A673 (cell line): Measurements from ENCODE around the gene ETV1. TPM values are rescaled to one million over a fixed set of nuclear protein-coding genes. Genes with fewer than 3 reads are reported as not detected.

Experiments
- BruUV-seq: library from RNA; stranded (reverse); fragments of 400-500 nt; replicated peaks from 2 replicates; lab custom pipeline; 2021; lab: Mats Ljungman, UMichigan
- CTCF ChIA-PET: fragments of 300-600 bp; sonication (Branson Sonifier 250); formaldehyde crosslinking; loops from one replicate; lab custom pipeline; 2022; ENCODE audit warnings: antibody characterized with exemption; lab: Charles Lee
- POLR2A ChIA-PET: fragments of 300-600 bp; sonication (Branson Sonifier 250); formaldehyde crosslinking; loops from one replicate; lab custom pipeline; 2022; ENCODE audit warnings: antibody characterized with exemption; ENCODE audit not compliant: low non-redundant PET; lab: Charles Lee
- DNase-seq: peaks from one replicate; pipeline ENCODE4 v3.0.0-alpha.2; 2015; ENCODE audit warnings: low spot score
- H3K27ac ChIP-seq: fragments of 200-600 bp; sonication (generic); 2 replicates; pipeline ENCODE4 v1.5.1; 2016; ENCODE audit warnings: mixed run types, low read depth, mild to moderate bottlenecking, mixed read lengths, antibody characterized with exemption, low read length; ENCODE audit not compliant: poor library complexity, severe bottlenecking
- H3K27me3 ChIP-seq: fragments of 200-600 bp; sonication (generic); replicated peaks from 2 replicates; pipeline ENCODE4 v1.6.1; 2017; ENCODE audit warnings: mixed run types, low read depth, mild to moderate bottlenecking, mixed read lengths, antibody characterized with exemption, low read length; ENCODE audit not compliant: insufficient read depth, poor library complexity
- H3K36me3 ChIP-seq: fragments of 200-600 bp; sonication (generic); 2 replicates; pipeline ENCODE4 v1.6.1; 2016; ENCODE audit warnings: mixed run types, mild to moderate bottlenecking, mixed read lengths, antibody characterized with exemption, low read length; ENCODE audit not compliant: insufficient read depth, poor library complexity, severe bottlenecking
- H3K4me1 ChIP-seq: fragments of 200-600 bp; sonication (generic); 2 replicates; pipeline ENCODE4 v1.6.1; 2017; ENCODE audit warnings: mixed run types, mild to moderate bottlenecking, mixed read lengths, antibody characterized with exemption, low read length; ENCODE audit not compliant: insufficient read depth, poor library complexity, severe bottlenecking
- H3K4me3 ChIP-seq: fragments of 200-600 bp; sonication (generic); 2 replicates; pipeline ENCODE4 v1.5.1; 2016; ENCODE audit warnings: low read depth, mixed run types, mild to moderate bottlenecking, mixed read lengths, low read length; ENCODE audit not compliant: poor library complexity, severe bottlenecking
- H3K9me3 ChIP-seq: fragments of 200-600 bp; sonication (generic); 2 replicates; pipeline ENCODE4 v1.6.1; 2016; ENCODE audit warnings: mixed run types, low read depth, mild to moderate bottlenecking, mixed read lengths, antibody characterized with exemption, low read length; ENCODE audit not compliant: poor library complexity, severe bottlenecking
- CTCF ChIP-seq: fragments of 300-800, 200-600 bp; sonication (generic); conservative IDR thresholded peaks from 2 replicates; pipeline ENCODE4 v1.5.1; 2017; ENCODE audit warnings: low read depth, mild to moderate bottlenecking, antibody characterized with exemption, low read length, moderate library complexity, mixed read lengths
- EZH2 ChIP-seq: fragments of 200-600 bp; sonication (generic); IDR thresholded peaks from 2 replicates; pipeline ENCODE4 v1.6.1; 2017; ENCODE audit warnings: borderline replicate concordance, low read depth, mild to moderate bottlenecking, mixed read lengths, antibody characterized with exemption, low read length; ENCODE audit not compliant: poor library complexity, severe bottlenecking
- intact Hi-C: fragments of 100-400 bp; cut with micrococcal nuclease; formaldehyde crosslinking; loops from one replicate; pipeline ENCODE4 v1.10.0; 2022; ENCODE audit not compliant: unreplicated experiment
- total RNA-seq: library from RNA; stranded (reverse); gene quantifications from 2 replicates; pipeline ENCODE4 v1.2.3, GENCODE V29; 2021

Gene ETV1
- total RNA-seq, 1 experiment from 2014 or later, result 84.1 TPM

GRCh38 chr7:13879143-13879542 is 110.3 kb downstream of the ETV1 start:
- no peak for DNase-seq
- Histone ChIP-seq H3K9me3 (no peaks in the 10 kb centered on the region), H3K27ac (no peak overlapping the region), H3K4me3 (no peak overlapping the region), H3K27me3 (no peaks in the 10 kb centered on the region), H3K36me3 (no peaks in the 10 kb centered on the region), H3K4me1 (no peaks in the 10 kb centered on the region)
- CTCF ChIA-PET, result no interaction called here
- POLR2A ChIA-PET, result no interaction called here
- no peak for TF ChIP-seq EZH2
- BruUV-seq, result no TSS peak
- intact Hi-C loops, result no loop called here

GRCh38 chr7:13878154-13878553 is 111.3 kb downstream of the ETV1 start:
- ChIA-PET POLR2A (no interaction called here), CTCF (no interaction called here)
- TF ChIP-seq CTCF (no peak), EZH2 (no peak)
- Histone ChIP-seq H3K9me3 (no peaks in the 10 kb centered on the region), H3K4me3 (no peak overlapping the region), H3K27ac (no peak overlapping the region), H3K4me1 (no peaks in the 10 kb centered on the region), H3K27me3 (no peaks in the 10 kb centered on the region), H3K36me3 (no peaks in the 10 kb centered on the region)
- DNase-seq, result no peak
- intact Hi-C loops, result no loop called here
- no TSS peak for BruUV-seq

- intact Hi-C loops, result no loop called here
- Histone ChIP-seq H3K27me3 (no peaks in the 10 kb centered on the region), H3K9me3 (no peaks in the 10 kb centered on the region), H3K27ac (no peak overlapping the region), H3K4me1 (no peaks in the 10 kb centered on the region), H3K36me3 (no peaks in the 10 kb centered on the region), H3K4me3 (no peak overlapping the region)
- CTCF ChIA-PET, result no interaction called here
- no peak for DNase-seq
- POLR2A ChIA-PET, result no interaction called here
- BruUV-seq, result no TSS peak
- no peak for TF ChIP-seq CTCF
- TF ChIP-seq EZH2, result no peak
Measured at GRCh38 chr7:13875496-13876074, 113.9 kb downstream of the ETV1 start.

- H3K4me1 ChIP-seq, result no peaks in the 10 kb centered on the region
- H3K9me3 ChIP-seq, result no peaks in the 10 kb centered on the region
- no peak overlapping the region for H3K4me3 ChIP-seq
- no peak for DNase-seq
- intact Hi-C loops, result no loop called here
- H3K27ac ChIP-seq, result no peak overlapping the region
- CTCF ChIA-PET, result no interaction called here
- H3K27me3 ChIP-seq, result no peaks in the 10 kb centered on the region
- TF ChIP-seq CTCF, result no peak
- TF ChIP-seq EZH2, result no peak
- H3K36me3 ChIP-seq, result no peaks in the 10 kb centered on the region
- POLR2A ChIA-PET, result no interaction called here
- BruUV-seq, result no TSS peak
Measured at GRCh38 chr7:13874783-13875182, 114.7 kb downstream of the ETV1 start.
